K562 (cell line): Measurements from ENCODE around the gene TREM2. TPM values are rescaled to one million over a fixed set of nuclear protein-coding genes. Genes with fewer than 3 reads are reported as not detected.

ENCODE experiments used
- ATF6 ChIP-seq: sonication (generic); formaldehyde crosslinking; IDR thresholded peaks from 2 replicates; pipeline ENCODE4 v1.4.0; 2020; ENCODE audit warnings: mild to moderate bottlenecking, missing genetic modification reagents
- CBFB ChIP-seq: sonication (generic); formaldehyde crosslinking; IDR thresholded peaks from 2 replicates; pipeline ENCODE4 v1.4.0; 2020; ENCODE audit warnings: mild to moderate bottlenecking, missing genetic modification reagents
- CBX2 ChIP-seq: fragments of 200-600 bp; sonication (generic); IDR thresholded peaks from one replicate; pipeline ENCODE4 v1.6.1; 2012; ENCODE audit warnings: mild to moderate bottlenecking, low read length, inconsistent platforms; ENCODE audit not compliant: insufficient read depth, poor library complexity, severe bottlenecking
- DACH1 ChIP-seq: fragments of 450-650 bp; IDR thresholded peaks from 2 replicates; pipeline ENCODE4 v1.6.1; 2018; ENCODE audit not compliant: partially characterized antibody
- FOXK2 ChIP-seq, 2 experiments: fragments of 450-650 bp; IDR thresholded peaks in 1 of 2; conservative IDR thresholded peaks in 1 of 2; 2 replicates each; pipeline ENCODE4 v1.6.1; 2016; ENCODE audit warnings: low read depth in 2 of 2, mild to moderate bottlenecking in 1 of 2
- GATAD2A ChIP-seq: fragments of 450-650 bp; IDR thresholded peaks from 2 replicates; pipeline ENCODE4 v1.6.1; 2017
- IFI16 ChIP-seq: fragments of 250-450 bp; sonication (Bioruptor Pico); IDR thresholded peaks from 2 replicates; pipeline ENCODE4 v2.1.2; 2022; ENCODE audit warnings: mild to moderate bottlenecking, inconsistent platforms
- NFATC3 ChIP-seq: fragments of 450-650 bp; IDR thresholded peaks from 2 replicates; pipeline ENCODE4 v1.6.1; 2017; ENCODE audit warnings: mild to moderate bottlenecking
- POLR2A ChIP-seq: fragments of 450-650 bp; conservative IDR thresholded peaks from 2 replicates; pipeline ENCODE4 v1.6.1; 2016
- POU5F1 ChIP-seq: fragments of 150-350 bp; IDR thresholded peaks from 2 replicates; pipeline ENCODE4 v1.6.1; 2014; ENCODE audit warnings: borderline replicate concordance, low read length, low read depth, mild to moderate bottlenecking; ENCODE audit not compliant: partially characterized antibody
- RFX7 ChIP-seq: fragments of 250-450 bp; sonication (Bioruptor Pico); IDR thresholded peaks from 2 replicates; pipeline ENCODE4 v1.5.1; 2021; ENCODE audit warnings: mild to moderate bottlenecking
- TFAM ChIP-seq: fragments of 250-450 bp; sonication (Bioruptor Pico); conservative IDR thresholded peaks from 2 replicates; pipeline ENCODE4 v1.5.0; 2021; ENCODE audit warnings: mild to moderate bottlenecking, moderate library complexity
- ZKSCAN1 ChIP-seq: fragments of 150-350 bp; IDR thresholded peaks from 2 replicates; pipeline ENCODE4 v1.6.1; 2016; ENCODE audit warnings: low read depth, low read length
- ZNF584 ChIP-seq: fragments of 200-800 bp; sonication (Bioruptor generic); IDR thresholded peaks from 2 replicates; pipeline ENCODE4 v1.6.1; 2016; ENCODE audit warnings: low read depth, mild to moderate bottlenecking, missing genetic modification characterization, missing compliant biosample characterization
- ZZZ3 ChIP-seq: fragments of 450-650 bp; IDR thresholded peaks from 2 replicates; pipeline ENCODE4 v1.6.1; 2016; ENCODE audit warnings: antibody characterized with exemption, mild to moderate bottlenecking, moderate library complexity
- polyA plus RNA-seq, 8 experiments: library from polyadenylated mRNA; depleted of rRNA in 4 of 8; stranded (reverse) in 5 of 8; unstranded in 3 of 8; fragments of >200 nt; fragmentation: Nextera tagmentation in 2 of 8; fragmentation: Illumina TruSeq in 1 of 8; extraction: Ambion mirVana in 2 of 8; extraction: Trizol in 1 of 8; gene quantifications; 2 replicates each; pipeline versions ENCODE4 v1.2.1 to v1.2.3, GENCODE V29; 2011 to 2014; ENCODE audit warnings: inconsistent platforms in 1 of 8, missing spikeins in 1 of 8
- total RNA-seq, 7 experiments: library from RNA; depleted of rRNA in 6 of 7; stranded (reverse); fragments of >200 nt in 6 of 7; fragmentation: Illumina TruSeq in 2 of 7; extraction: Trizol in 2 of 7; gene quantifications; 2 replicates each; pipeline versions ENCODE4 v1.2.1 to v1.2.3, GENCODE V29; 2011 to 2021; ENCODE audit warnings: low replicate concordance in 1 of 7
- TF ChIP-seq, protein P1 (sequence below): sonication (generic); formaldehyde crosslinking; IDR thresholded peaks from 2 replicates; pipeline ENCODE4 v1.8.0; 2023; ENCODE audit warnings: mild to moderate bottlenecking, missing genetic modification reagents

The TREM2 gene
- total and polyA plus RNA-seq, 9 of the 15 experiments (the other 6 are each of a cell fraction or from before 2014, with no cell fraction given) = not detected

DNA sequence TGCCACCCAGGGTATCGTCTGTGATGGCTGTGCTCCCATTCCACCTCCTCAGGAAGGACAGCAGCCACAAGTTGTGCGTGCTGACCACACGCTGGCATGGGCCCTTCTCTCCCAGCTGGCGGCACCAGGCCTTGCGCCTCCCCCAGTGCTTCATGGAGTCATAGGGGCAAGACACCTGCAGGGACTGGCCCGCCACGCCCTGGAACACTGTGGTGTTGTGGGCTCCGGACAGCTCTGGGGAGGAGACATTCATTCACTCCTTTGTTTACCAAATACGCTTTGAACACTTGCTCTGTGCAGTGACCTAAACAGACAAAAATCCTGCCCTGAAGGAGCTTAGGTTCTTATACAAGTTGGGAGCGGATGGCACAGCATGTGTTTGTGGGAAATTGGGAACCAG is 1.5 kb downstream of the TREM2 start (continued):
- no peak for TF ChIP-seq ZNF584
- TF ChIP-seq FOXK2 (conservative IDR thresholded peaks at IDR 0.05 in 1 of 2, IDR thresholded peaks at IDR 0.05 in 1 of 2; ENCODE audit: low read depth in 2 of 2) = no peak
- TF ChIP-seq TFAM (CRISPR knock-in tag) = no peak
- TF ChIP-seq POLR2A = no peak
- TF ChIP-seq DACH1 = no peak
- no peak for TF ChIP-seq IFI16 (CRISPR knock-in tag)
- no peak for TF ChIP-seq ZKSCAN1
- TF ChIP-seq RFX7 (CRISPR knock-in tag) = no peak
- no peak for TF ChIP-seq NFATC3
- no peak for TF ChIP-seq ATF6 (CRISPR knock-in tag)
- no peak for TF ChIP-seq ZZZ3
- TF ChIP-seq, protein P1, sequence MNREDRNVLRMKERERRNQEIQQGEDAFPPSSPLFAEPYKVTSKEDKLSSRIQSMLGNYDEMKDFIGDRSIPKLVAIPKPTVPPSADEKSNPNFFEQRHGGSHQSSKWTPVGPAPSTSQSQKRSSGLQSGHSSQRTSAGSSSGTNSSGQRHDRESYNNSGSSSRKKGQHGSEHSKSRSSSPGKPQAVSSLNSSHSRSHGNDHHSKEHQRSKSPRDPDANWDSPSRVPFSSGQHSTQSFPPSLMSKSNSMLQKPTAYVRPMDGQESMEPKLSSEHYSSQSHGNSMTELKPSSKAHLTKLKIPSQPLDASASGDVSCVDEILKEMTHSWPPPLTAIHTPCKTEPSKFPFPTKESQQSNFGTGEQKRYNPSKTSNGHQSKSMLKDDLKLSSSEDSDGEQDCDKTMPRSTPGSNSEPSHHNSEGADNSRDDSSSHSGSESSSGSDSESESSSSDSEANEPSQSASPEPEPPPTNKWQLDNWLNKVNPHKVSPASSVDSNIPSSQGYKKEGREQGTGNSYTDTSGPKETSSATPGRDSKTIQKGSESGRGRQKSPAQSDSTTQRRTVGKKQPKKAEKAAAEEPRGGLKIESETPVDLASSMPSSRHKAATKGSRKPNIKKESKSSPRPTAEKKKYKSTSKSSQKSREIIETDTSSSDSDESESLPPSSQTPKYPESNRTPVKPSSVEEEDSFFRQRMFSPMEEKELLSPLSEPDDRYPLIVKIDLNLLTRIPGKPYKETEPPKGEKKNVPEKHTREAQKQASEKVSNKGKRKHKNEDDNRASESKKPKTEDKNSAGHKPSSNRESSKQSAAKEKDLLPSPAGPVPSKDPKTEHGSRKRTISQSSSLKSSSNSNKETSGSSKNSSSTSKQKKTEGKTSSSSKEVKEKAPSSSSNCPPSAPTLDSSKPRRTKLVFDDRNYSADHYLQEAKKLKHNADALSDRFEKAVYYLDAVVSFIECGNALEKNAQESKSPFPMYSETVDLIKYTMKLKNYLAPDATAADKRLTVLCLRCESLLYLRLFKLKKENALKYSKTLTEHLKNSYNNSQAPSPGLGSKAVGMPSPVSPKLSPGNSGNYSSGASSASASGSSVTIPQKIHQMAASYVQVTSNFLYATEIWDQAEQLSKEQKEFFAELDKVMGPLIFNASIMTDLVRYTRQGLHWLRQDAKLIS = no peak
- TF ChIP-seq GATAD2A = no peak
- no peak for TF ChIP-seq CBX2
- no peak for TF ChIP-seq CBFB (CRISPR knock-in tag)
- TF ChIP-seq POU5F1 = no peak
